NCI-H345 treated with DMSO at 0.1 percent for 48 hours (cell line): ENCODE data around the gene MLXIP.
"Not testable (repeated sequence)": the region's sequence is repeated elsewhere in the genome, so short reads cannot be mapped to it uniquely, and the experiment has no call there.

Experiments used
- DNase-seq: peaks from one replicate; lab custom pipeline; 2025; ENCODE audit not compliant: unreplicated experiment; lab: John Stamatoyannopoulos, UW

The MLXIP gene, protein sequence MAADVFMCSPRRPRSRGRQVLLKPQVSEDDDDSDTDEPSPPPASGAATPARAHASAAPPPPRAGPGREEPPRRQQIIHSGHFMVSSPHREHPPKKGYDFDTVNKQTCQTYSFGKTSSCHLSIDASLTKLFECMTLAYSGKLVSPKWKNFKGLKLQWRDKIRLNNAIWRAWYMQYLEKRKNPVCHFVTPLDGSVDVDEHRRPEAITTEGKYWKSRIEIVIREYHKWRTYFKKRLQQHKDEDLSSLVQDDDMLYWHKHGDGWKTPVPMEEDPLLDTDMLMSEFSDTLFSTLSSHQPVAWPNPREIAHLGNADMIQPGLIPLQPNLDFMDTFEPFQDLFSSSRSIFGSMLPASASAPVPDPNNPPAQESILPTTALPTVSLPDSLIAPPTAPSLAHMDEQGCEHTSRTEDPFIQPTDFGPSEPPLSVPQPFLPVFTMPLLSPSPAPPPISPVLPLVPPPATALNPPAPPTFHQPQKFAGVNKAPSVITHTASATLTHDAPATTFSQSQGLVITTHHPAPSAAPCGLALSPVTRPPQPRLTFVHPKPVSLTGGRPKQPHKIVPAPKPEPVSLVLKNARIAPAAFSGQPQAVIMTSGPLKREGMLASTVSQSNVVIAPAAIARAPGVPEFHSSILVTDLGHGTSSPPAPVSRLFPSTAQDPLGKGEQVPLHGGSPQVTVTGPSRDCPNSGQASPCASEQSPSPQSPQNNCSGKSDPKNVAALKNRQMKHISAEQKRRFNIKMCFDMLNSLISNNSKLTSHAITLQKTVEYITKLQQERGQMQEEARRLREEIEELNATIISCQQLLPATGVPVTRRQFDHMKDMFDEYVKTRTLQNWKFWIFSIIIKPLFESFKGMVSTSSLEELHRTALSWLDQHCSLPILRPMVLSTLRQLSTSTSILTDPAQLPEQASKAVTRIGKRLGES

DNA sequence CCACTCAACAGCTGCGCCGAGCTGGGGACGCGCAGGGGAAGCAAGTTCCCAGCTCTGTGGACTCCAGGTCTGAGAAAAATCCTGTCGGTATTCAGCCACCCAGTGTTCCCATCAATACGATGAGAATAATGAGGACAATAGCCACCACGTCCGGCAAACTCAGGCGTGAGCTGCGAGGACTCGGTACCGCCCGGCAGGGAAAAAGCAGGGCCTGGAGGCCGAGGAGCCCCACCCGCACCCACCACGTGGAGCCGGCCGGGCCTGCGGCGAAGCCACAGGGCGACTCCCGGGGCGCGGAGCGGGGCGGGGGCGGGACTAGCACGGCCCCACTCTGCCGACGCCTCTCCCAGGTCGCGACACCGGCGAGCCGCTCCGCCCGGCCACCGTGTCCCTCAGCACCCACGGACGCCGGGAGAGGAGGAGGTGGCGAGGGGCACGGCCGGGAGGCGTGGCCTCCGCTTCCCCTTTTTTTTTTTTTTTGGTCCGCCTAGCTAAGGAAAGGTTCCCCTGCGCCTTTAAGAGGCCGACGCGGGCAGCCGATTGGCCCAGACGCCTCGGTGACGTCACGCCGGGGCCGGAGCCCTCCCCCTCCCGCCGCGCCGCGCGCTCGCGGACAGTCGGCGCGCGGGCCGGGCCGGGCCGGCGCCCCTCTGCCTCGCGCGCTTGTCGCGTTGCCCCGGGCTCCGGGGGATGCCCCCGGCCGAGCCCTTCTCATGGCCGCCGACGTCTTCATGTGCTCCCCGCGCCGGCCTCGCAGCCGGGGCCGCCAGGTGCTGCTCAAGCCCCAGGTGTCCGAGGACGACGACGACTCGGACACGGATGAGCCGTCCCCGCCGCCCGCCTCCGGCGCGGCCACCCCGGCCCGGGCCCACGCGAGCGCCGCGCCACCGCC, at the start of gene MLXIP:
TSS of gene MLXIP (plus strand) at position 616 of the 892 bp plus-strand sequence. CDS start at position 714, 98 bp downstream.
- peak; percentile 77 for DNase-seq

DNA sequence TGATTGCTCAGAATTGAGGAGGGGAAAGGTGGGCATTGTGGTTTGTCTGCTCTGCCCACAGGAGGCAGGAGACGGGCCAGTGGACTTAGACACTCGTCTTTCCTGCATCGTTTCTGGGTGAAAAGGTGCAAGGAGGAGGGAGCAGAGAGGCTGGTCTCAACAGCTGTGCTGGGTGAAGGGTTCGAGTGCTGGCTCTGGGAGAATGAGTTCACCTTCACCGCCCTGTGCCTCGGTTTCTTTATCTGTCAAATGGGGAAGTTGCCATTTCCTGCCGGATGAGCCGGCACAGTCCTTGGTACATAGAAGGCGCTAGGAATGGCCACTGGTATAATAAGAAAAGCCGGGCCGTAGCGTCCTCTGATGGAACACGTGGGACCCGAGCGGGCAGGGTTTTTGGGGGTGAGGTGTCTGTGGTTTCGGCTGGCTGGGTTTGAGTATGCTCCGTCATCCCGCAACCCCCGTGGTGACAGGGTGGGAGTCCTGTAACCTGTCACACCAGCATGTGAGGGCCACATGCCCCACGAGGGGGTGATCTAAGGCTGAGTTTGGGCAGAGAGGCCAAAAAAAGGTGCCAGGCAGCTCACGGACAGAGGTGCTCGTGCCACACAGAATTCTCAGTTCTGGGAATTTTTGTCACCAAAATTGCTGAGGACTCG, 49.5 kb upstream of the MLXIP start:
- no peak for DNase-seq

GRCh38 chr12:122029620-122030423, 48.7 kb upstream of the MLXIP start:
- DNase-seq = no peak

DNA sequence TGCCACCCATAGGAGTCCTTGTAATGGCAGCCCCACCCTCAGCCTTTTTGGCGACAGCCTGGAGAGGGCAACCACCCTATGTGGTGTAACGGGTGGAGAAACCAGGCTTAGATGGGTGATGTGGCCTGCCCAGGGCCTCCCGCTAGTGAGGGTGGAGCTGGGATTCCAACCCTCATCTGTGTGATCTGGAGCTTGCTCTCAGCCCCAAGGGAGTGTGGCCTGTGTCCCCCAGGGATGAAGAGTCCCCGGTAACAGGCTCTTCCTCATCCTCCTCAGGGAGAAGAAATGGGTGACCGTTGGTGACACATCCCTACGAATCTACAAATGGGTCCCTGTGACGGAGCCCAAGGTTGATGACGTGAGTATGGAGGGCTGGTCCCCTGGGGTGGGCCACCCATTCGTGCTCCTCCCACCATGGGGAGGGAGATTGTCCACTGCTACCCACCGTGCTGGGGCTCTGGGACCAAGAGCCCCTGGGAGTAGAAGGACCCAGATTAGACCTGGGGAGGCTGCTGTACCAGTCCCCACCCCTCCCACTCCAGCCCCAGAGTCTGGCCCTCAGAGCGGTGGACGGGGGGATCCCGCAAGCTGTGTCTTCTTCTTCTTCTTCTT, 48.0 kb upstream of the MLXIP start:
- no peak for DNase-seq

GRCh38 chr12:122031342-122032216, 47.0 kb upstream of the MLXIP start:
- no peak for DNase-seq

DNA sequence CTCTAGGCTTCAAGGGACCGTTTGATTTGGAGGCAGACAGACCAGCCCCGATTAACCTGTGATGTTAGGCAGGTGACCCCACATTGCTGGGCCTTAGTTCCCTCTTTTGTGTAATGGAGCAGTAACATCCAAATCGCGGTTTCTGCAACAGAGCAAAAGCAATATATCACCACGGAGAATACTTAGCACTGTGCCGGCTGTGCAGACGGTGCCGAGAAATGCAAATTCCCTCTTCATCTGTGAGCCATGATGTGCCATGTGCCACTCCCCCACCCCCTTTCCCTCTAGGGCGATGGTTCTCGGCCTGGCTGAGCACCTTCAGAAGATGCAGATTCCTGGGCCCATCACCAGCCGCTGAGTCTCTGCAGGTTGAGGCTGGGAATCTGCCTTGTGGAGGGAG, 46.0 kb upstream of the MLXIP start:
- DNase-seq = no peak

DNA sequence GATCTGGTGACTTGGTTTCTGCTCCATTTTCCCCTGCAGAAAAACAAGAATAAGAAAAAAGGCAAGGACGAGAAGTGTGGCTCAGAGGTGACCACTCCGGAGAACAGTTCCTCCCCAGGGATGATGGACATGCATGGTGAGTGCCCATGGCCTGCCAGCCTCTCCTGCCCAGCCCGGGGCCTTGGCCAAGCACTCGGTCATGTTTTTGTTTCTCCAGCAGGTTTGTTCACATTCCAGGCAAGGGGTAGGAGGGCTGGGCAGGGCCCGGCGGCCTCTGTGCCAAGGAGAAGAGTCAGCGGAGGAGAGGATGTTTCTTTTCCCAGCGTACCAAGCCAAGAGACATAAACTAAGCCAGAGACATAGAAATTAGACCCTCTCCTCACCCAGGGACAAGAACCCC, 43.3 kb upstream of the MLXIP start:
- DNase-seq = no peak

GRCh38 chr12:122036153-122036552, 42.4 kb upstream of the MLXIP start:
- DNase-seq = no peak

DNA sequence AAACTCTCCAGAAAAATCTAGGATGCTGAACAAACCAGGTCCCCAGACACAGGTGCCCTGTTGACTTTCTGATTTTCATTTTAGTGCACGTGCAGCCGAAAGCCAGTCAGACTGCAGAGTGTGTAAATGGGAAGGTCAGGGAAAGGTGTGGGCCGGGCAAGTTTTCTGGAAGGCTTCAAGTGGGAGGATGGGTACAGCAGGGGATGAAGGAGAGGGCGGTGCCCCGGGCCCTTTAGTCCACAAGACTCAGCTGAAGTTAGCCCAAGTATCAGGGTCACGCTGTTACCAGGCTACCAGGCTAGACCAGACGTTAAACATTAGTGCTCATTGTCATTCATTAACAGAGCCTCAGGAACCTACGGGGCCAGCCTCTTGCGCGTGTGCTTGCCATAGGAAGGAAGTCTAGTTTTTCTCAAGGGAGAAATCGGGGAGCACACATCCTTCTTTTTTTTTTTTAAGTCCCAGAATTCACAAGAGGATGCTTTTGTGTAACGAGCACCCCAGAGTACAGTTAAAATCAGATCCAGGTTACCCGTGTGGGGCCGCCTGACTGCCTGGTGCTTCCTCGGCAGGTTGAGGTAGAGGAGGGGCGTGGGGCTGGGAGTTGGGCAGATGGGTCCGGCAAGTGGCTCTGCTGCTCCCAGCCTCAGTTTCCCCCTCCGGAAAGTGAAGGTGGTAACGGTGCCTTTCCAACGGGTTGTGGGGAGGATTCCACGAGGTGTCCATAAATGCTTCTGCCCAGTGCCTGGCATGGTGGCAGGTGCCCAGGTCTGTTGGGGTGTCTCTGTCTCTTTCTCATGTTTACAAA, 37.8 kb upstream of the MLXIP start:
- DNase-seq = no peak

GRCh38 chr12:122041458-122041857, 37.1 kb upstream of the MLXIP start:
- not testable (repeated sequence) for DNase-seq

- DNase-seq = no peak
Observed at GRCh38 chr12:122042910-122043309, 35.6 kb upstream of the MLXIP start.

GRCh38 chr12:122043476-122043875, 35.1 kb upstream of the MLXIP start:
- no peak for DNase-seq

GRCh38 chr12:122045262-122045661, 33.3 kb upstream of the MLXIP start:
- no peak for DNase-seq

- no peak for DNase-seq
Observed at GRCh38 chr12:122046145-122046544, 32.4 kb upstream of the MLXIP start.

DNA sequence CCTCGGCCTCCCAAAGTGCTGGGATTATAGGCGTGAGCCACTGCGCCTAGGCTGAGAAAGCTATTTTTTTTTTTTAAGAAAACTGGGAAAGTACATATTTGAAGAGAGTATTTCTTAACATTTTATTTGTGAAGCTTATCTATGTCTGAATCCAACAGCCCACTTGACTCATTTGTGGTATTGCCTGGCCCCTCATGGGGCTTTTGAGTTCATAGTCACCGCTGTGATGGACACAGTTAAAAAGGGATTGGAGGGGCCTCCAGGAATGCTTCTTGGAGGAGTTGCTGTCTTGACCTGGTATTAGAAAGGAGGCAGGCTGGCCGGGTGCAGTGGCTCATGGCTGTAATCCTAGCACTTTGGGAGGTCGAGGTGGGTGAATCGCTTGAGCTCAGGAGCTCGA, 30.4 kb upstream of the MLXIP start:
- no peak for DNase-seq

DNA sequence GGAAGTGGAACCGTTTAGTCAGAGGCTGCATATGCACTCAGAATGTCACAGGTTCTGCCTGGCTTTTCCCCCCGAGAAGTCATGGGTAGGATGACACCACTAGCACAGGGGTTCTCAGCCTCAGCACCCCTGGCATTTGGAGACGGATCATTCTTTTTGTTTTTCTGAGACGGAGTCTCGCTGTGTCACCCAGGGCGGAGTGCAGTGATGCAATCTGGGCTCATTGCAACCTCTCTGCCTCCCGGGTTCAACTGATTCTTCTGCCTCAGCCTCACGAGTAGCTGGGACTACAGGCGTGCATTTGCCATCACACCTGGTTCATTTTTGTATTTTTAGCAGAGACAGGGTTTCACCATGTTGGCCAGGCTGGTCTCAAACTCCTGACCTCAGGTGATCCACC, 28.7 kb upstream of the MLXIP start:
- no peak for DNase-seq

DNA sequence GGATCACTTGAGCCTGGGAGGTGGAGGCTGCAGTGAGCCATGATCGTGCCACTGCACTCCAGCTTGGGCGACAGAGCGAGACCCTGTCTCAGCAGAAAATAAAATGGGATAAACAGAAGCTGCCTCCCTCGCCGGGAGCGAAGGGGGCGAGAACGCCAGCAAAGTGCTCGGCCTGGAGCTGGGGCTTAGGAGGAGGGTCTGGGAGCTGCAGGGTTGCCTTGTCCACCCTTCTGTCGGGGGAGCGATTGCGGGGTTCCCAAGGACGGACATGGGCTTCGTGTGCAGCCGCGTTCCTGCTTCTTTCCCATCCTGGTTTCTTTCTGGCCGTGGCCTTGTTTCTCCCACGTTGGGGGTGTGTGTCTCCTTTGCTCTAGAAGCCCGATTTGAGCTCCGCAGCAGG, 27.9 kb upstream of the MLXIP start:
- no peak for DNase-seq
